Stimulated activated CD8-positive, alpha-beta memory T cell treated with anti-CD3 and anti-CD28 coated beads, Interleukin-15, amount 100 ng/mL, for 48 hours (primary cell): ENCODE results near the gene INPP5D.
"Not testable (repeated sequence)": the region's sequence is repeated elsewhere in the genome, so short reads cannot be mapped to it uniquely, and the experiment has no call there.

Source experiments
- DNase-seq, 2 donors: peaks; one replicate each; pipeline ENCODE4 v3.0.0-alpha.2; 2020; ENCODE audit warnings: low read depth in 2 of 2

Gene INPP5D

GRCh38 chr2:233143700-233144331, 83.7 kb downstream of the INPP5D start:
- no peak for DNase-seq

DNA sequence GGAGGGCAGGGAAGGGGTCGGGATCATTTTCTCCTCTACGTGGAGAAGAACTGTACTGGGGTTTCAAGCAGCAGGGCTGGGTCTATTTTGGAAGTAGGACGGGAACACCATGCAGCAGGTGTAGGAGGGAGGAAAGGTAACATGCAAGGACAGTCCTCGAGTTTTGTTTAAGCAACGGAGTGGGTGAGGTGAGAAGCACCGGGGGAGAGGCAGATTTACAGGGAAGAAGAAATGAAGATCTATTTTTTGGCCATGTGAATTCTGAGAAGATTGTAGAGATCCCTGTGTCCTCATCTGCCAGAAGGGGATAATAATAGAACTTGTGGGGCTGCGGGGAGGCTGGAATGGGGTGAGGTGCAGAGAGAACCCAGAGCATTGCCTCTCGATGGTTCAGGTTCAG, 85.6 kb downstream of the INPP5D start:
- DNase-seq = no peak

- no peak for DNase-seq
Observed at GRCh38 chr2:233146194-233146593, 86.1 kb downstream of the INPP5D start.

- DNase-seq = no peak
Observed at GRCh38 chr2:233147136-233147828, 87.1 kb downstream of the INPP5D start.

DNA sequence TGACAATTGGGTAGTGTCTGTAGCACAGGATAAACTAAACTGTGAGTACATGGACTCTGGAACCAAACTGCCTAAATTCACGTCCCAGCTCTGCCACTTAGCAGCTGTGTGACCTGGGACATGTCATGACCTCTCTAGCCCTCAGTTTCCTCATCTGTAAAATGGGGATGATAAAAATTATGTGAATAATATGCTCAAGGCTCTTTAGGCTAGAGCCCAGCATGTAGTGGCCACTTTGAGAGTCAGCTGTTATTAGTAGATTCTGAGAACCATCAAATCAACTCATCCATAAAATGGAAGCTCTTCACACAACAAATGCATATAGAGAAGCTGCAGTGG, 87.7 kb downstream of the INPP5D start:
- no peak for DNase-seq

DNA sequence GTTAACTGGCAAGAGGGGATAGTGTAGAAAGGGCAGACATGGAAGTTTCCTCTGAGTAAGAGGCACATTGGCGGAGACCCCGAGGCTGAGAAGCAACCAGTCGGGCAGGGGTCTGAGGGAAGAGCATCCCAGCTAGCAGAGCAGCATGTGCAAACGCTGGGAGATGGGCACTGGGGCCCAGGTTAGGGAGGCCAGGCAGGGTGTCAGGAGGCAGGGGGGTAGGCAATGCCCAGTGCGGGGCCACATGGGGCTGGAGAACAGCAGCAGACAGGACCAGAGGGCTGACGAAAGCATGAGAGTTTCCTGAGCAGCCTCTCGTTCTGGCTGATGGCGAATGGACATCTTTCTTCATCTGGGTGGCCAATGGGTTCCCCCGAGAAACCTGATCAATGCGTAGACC, 88.2 kb downstream of the INPP5D start:
- no peak for DNase-seq

GRCh38 chr2:233152541-233152940, 92.4 kb downstream of the INPP5D start:
- no peak for DNase-seq

DNA sequence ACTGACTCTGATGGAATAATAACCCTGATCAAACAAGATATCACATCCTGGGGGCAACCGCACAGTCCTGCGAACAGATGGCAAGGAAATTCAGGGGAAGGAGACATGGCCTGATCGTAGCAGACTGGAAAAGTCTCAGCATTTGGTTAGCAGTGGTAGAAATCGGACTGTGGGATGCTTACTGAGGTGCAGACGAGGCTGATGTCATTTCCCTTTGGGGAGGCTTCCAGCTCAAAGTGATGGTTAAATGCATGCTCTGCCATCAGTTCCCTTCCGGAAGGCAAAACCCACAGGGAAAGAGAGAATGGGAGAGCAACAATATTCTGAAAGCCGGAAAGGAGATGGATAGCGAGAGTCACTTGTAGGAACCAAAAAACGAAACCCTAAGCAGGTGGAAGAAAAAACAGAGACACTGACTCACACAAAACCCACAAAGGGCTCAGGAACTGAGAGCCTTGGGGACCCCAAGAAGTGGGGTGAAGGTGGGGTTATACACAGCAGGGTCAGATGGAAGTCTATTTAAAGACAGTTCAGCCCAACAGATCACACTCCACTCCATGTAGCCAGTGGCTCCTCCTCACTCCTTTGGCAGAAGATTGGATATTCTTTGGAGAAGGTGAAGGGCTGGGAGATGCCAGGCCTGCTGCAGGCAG, 93.1 kb downstream of the INPP5D start:
- no peak for DNase-seq

- no peak for DNase-seq
Observed at GRCh38 chr2:233156001-233156400, 95.9 kb downstream of the INPP5D start.

- not testable (repeated sequence) for DNase-seq
Observed at GRCh38 chr2:233156461-233156860, 96.3 kb downstream of the INPP5D start.

GRCh38 chr2:233161730-233162129, 101.6 kb downstream of the INPP5D start:
- no peak for DNase-seq

- DNase-seq = no peak
Observed at GRCh38 chr2:233162770-233163169, 102.6 kb downstream of the INPP5D start.

DNA sequence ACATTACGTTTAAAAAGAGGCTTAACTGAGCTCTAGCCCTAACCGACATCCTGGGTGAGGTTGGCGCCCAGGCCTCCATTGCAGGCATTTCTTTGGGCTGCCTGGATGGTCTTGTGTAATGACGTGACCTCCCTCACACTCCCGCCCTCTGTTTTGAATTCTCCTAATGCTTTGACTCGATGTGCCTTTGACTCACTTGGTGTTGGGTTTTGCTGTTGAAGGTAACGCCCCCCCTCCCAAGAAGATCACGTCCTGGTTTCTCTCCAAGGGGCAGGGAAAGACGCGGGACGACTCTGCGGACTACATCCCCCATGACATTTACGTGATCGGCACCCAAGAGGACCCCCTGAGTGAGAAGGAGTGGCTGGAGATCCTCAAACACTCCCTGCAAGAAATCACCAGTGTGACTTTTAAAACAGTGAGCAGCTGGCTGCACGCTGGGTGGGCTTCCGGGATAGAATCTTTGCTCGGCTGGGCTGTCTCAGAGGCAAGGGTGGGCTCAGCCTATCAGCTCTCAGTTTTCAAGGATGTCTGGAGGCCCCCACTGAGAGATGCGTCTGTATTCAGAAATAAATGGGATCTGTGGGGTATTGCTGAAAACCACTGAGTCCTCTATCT, 103.5 kb downstream of the INPP5D start:
- no peak for DNase-seq

- no peak for DNase-seq
Observed at GRCh38 chr2:233164128-233164635, 104.0 kb downstream of the INPP5D start.

- no peak for DNase-seq
Observed at GRCh38 chr2:233164967-233165366, 104.8 kb downstream of the INPP5D start.

- DNase-seq = no peak
Observed at GRCh38 chr2:233165543-233165894, 105.4 kb downstream of the INPP5D start.

DNA sequence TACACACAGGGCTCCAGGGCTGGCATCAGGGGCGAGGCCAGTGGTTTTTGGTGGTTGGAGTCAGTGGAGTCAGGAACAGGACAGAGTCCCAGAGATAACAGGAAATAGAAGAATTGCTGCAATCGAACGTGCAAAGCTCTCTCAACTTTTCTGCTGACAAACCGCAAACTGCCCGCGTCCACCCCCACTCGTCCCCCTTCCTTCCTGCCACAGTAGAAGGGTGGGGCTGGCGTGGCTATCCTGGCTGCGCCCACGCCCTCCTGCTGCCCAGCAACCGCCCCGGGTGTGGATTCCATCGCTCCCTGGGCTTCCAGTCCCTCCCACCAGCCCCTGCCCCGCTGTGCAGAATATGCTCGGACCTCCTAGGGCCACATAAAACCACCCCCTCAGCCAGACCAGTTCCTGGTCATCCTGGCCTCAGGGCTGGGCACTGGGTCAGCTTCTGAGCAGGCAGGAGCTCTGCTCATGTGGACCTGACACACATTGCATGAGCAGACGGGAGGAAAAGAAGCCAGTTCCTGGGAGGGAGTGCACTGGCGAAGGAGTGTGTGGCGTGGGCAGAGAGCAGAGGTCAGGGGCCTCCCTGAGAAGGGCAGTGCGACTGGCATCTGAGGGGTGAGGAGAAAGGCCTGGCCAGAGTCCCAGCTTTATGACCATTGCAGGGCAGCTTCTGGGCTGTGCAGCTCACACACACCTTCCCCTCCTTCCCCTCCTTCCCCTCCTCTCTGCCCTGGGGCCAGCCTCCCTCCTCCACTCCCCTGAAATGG, 105.9 kb downstream of the INPP5D start:
- peak; percentile 2 to 20 for DNase-seq

DNA sequence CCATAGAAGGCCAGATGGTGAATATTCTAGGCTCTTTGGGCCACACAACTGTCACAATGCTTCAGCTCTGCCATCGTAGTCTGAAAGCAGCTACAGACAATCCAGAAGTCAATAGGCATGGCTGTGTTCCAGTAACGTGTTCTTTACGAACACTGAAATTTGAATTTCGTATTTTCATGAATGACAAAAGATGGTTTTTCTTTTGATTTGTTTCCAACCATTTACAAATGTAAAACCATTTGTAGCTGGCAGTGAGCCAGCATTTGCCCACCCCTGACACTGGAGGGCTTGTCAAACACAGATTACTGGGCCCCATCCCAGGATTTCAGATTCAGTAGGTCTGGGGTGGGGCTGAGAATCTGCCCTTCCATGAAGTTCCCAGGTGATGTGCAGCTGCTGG, 108.3 kb downstream of the INPP5D start:
- no peak for DNase-seq

DNA sequence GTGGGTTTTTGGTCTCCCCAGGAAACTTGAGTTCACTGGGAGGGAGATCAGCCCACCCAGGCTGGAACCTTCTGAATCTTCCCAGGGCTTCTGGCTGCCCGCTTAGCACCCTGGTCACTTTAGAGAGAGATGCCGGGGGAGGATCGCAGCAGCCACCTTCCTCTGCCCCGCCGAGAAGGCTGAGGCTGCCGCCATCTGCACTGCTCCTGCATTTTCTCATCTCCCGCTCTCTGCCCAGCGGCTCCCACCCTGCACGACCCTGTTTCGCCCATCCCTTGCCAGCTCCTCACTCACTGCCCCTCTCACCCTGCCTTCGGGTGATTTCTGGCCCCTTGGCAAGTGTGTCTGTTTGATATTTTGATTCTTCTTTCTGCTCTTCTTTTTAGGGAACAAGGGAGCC, 108.8 kb downstream of the INPP5D start:
- DNase-seq = no peak

DNA sequence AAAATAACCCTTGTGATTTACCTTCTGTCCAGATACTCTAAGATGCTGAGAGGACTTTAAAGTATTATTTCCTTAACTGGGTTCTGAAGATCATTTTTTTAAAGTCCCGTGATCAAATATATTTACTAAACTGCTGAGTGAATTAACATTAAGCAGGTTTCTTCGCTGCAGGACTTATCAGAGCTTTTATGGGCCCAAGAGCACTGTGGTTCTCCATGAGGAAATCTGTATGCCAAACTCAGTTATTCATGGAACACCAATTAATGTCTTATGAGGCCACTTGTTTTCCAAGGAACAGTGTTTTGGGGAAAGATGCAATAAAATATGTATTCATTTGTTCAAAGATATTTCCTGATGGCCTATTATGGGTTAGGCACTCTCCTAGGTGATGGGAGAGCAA, 111.2 kb downstream of the INPP5D start:
- no peak for DNase-seq

DNA sequence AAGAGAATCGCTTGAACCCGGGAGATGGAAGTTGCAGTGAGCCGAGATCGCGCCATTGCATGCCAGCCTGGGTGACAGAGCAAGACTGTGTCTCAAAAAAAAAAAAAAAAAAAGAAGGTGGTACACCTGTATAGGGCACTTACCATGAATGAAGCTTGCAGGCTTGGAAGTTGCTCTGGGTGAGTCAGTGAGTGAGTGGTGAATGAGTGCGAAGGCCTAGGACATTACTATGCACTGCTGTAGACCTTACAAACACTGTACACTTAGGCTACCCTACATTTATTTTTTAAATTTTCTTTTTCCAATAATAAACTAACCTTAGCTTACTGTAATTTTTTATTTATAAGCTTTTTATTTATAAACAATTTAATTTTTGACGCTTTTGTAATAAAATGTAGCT, 113.0 kb downstream of the INPP5D start:
- DNase-seq = no peak

- no peak for DNase-seq
Observed at GRCh38 chr2:233174137-233174536, 114.0 kb downstream of the INPP5D start.
